Measurements from ENCODE around the gene VPS4B. TPM values are rescaled to one million over a fixed set of nuclear protein-coding genes. Genes with fewer than 3 reads are reported as not detected.

Gene VPS4B
- total and polyA plus RNA-seq, 2 of the 8 experiments (the other 6 are each of a cell fraction or from before 2014, with no cell fraction given), result 7.2 to 45.3 TPM

- TF ChIP-seq CBX5 (IDR thresholded peaks at IDR 0.05; ENCODE audit: low read depth, low read length) (no peak), FOSL1 (IDR thresholded peaks at IDR 0.05; ENCODE audit: insufficient read depth, low read depth, low read length) (no peak), JUND (IDR thresholded peaks at IDR 0.05; ENCODE audit: low read length) (no peak)
- TF ChIP-seq, protein P1, sequence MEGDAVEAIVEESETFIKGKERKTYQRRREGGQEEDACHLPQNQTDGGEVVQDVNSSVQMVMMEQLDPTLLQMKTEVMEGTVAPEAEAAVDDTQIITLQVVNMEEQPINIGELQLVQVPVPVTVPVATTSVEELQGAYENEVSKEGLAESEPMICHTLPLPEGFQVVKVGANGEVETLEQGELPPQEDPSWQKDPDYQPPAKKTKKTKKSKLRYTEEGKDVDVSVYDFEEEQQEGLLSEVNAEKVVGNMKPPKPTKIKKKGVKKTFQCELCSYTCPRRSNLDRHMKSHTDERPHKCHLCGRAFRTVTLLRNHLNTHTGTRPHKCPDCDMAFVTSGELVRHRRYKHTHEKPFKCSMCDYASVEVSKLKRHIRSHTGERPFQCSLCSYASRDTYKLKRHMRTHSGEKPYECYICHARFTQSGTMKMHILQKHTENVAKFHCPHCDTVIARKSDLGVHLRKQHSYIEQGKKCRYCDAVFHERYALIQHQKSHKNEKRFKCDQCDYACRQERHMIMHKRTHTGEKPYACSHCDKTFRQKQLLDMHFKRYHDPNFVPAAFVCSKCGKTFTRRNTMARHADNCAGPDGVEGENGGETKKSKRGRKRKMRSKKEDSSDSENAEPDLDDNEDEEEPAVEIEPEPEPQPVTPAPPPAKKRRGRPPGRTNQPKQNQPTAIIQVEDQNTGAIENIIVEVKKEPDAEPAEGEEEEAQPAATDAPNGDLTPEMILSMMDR (IDR thresholded peaks at IDR 0.05; ENCODE audit: control extremely low read depth in 1 of 3, insufficient read depth in 1 of 3, low read depth in 1 of 3, low read length in 3 of 3), result no peak
These were observed 24.8 kb upstream of the VPS4B start (continued) for GRCh38 chr18:63447066-63447465.

Data from H1 (cell line).